Fibroblast of lung (primary cell): Measurements from ENCODE around the gene UBR4. TPM values are rescaled to one million over a fixed set of nuclear protein-coding genes. Genes with fewer than 3 reads are reported as not detected.

Source experiments
- DNase-seq, 2 donors: peaks; one replicate each; pipeline versions ENCODE4 v3.0.0 to v3.0.0-alpha.2; 2010; ENCODE audit warnings: low read depth in 2 of 2
- H2AFZ ChIP-seq: 2 replicates; pipeline ENCODE4 v1.5.1; 2012; ENCODE audit warnings: low read length, control low read depth, inconsistent platforms
- H3K27ac ChIP-seq: 2 replicates; pipeline ENCODE4 v1.5.1; 2011; ENCODE audit warnings: low read length, control low read depth; ENCODE audit not compliant: insufficient read depth
- H3K27me3 ChIP-seq: 2 replicates; pipeline ENCODE4 v1.5.1; 2011; ENCODE audit warnings: mild to moderate bottlenecking, low read length; ENCODE audit not compliant: control insufficient read depth, insufficient read depth
- H3K36me3 ChIP-seq: 2 replicates; pipeline ENCODE4 v1.5.1; 2011; ENCODE audit warnings: low read length; ENCODE audit not compliant: control insufficient read depth, insufficient read depth
- H3K4me1 ChIP-seq: 2 replicates; pipeline ENCODE4 v1.5.1; 2011; ENCODE audit warnings: low read length; ENCODE audit not compliant: control insufficient read depth, insufficient read depth; ENCODE audit errors: extremely low read depth
- H3K4me2 ChIP-seq: 2 replicates; pipeline ENCODE4 v1.5.1; 2011; ENCODE audit warnings: low read length, control low read depth; ENCODE audit not compliant: insufficient read depth; ENCODE audit errors: extremely low read depth
- H3K4me3 ChIP-seq, 4 experiments: fragments of 200-600 bp in 1 of 4; sonication (generic) in 1 of 4; replicated peaks in 1 of 4; 2 replicates each; pipeline ENCODE4 v1.5.1; 2011 to 2016; ENCODE audit warnings: low read length in 4 of 4, low read depth in 3 of 4, mild to moderate bottlenecking in 3 of 4, control low read depth in 2 of 4, inconsistent platforms in 1 of 4, mixed read lengths in 1 of 4; ENCODE audit not compliant: insufficient read depth in 1 of 4; ENCODE audit errors: control extremely low read depth in 1 of 4
- H3K79me2 ChIP-seq: 2 replicates; pipeline ENCODE4 v1.5.1; 2012; ENCODE audit warnings: mild to moderate bottlenecking, low read length, inconsistent platforms; ENCODE audit not compliant: control insufficient read depth, insufficient read depth
- H3K9ac ChIP-seq: 2 replicates; pipeline ENCODE4 v1.5.1; 2011; ENCODE audit warnings: mild to moderate bottlenecking, low read length, control low read depth; ENCODE audit not compliant: insufficient read depth
- H3K9me3 ChIP-seq: 2 replicates; pipeline ENCODE4 v1.5.1; 2012; ENCODE audit warnings: low read depth, low read length; ENCODE audit not compliant: control insufficient read depth, insufficient read depth
- H4K20me1 ChIP-seq: 2 replicates; pipeline ENCODE4 v1.5.1; 2011; ENCODE audit warnings: low read length; ENCODE audit not compliant: control insufficient read depth, insufficient read depth; ENCODE audit errors: extremely low read depth
- EZH2 ChIP-seq: IDR thresholded peaks from 2 replicates; pipeline ENCODE4 v1.5.1; 2012; ENCODE audit warnings: low read length, control low read depth, mild to moderate bottlenecking; ENCODE audit errors: missing control alignments
- polyA plus RNA-seq, 2 donors: library from polyadenylated mRNA; depleted of rRNA in 1 of 2; stranded (reverse) in 1 of 2; unstranded in 1 of 2; fragments of >200 nt; gene quantifications; 2 replicates each; pipeline ENCODE4 v1.2.1, GENCODE V29; 2011 to 2012; ENCODE audit warnings: missing spikeins in 1 of 2
- total RNA-seq: library from RNA; depleted of rRNA; stranded (reverse); fragments of >200 nt; gene quantifications from 2 replicates; pipeline ENCODE4 v1.2.1, GENCODE V29; 2014
- TF ChIP-seq, protein P1 (sequence below), 2 donors: IDR thresholded peaks in 1 of 2; conservative IDR thresholded peaks in 1 of 2; 1 replicate in 1 of 2; 2 replicates in 1 of 2; pipeline ENCODE4 v1.5.1; 2011 to 2012; ENCODE audit warnings: low read length in 2 of 2, control low read depth in 1 of 2, inconsistent platforms in 1 of 2, low read depth in 1 of 2, mild to moderate bottlenecking in 1 of 2

UBR4 gene
- total and polyA plus RNA-seq, 2 donors (not counting 1 experiment from before 2014, with no cell fraction given) = 32.0 to 164 TPM

DNA sequence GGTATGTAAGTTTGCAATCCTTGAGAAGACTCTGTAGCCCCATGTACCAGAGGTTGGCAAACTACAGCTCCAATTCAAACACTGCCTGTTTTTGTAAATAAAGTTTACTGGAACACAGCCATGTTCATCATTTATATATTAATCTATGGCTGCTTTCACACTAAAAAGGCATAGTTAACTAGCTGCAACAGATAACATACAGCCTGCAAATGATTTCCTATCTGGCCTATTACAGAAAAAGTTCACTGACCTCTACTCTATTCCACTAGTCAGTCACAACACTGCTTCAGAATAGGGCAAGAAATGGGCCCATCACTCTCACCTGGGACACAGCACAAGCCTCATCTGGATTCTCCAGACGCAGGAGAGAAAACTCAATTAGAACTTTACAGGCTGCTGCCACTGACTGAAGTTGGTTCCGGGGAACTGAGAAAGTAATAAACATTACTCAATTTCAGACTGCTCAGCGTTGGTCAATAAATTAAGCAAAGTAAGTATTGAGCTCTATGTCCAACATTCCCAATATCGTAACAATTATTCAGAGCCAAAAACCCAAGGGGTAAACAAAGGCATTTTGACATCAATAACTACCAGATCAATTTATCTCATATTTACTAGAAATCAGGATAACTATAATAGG is 10.6 kb downstream of the UBR4 start:
- Histone ChIP-seq H2AFZ (no peak overlapping the region), H3K27ac (no peak overlapping the region), H4K20me1 (peaks cover 3% of the 10 kb centered on the region), H3K4me1 (peaks cover 2% of the 10 kb centered on the region), H3K4me2 (no peak overlapping the region), H3K27me3 (no peaks in the 10 kb centered on the region), H3K79me2 (peaks cover 57% of the 10 kb centered on the region), H3K36me3 (peaks cover 12% of the 10 kb centered on the region), H3K9ac (no peak overlapping the region), H3K4me3 (no peak overlapping the region), H3K9me3 (no peaks in the 10 kb centered on the region)
- no peak for TF ChIP-seq EZH2
- TF ChIP-seq, protein P1, sequence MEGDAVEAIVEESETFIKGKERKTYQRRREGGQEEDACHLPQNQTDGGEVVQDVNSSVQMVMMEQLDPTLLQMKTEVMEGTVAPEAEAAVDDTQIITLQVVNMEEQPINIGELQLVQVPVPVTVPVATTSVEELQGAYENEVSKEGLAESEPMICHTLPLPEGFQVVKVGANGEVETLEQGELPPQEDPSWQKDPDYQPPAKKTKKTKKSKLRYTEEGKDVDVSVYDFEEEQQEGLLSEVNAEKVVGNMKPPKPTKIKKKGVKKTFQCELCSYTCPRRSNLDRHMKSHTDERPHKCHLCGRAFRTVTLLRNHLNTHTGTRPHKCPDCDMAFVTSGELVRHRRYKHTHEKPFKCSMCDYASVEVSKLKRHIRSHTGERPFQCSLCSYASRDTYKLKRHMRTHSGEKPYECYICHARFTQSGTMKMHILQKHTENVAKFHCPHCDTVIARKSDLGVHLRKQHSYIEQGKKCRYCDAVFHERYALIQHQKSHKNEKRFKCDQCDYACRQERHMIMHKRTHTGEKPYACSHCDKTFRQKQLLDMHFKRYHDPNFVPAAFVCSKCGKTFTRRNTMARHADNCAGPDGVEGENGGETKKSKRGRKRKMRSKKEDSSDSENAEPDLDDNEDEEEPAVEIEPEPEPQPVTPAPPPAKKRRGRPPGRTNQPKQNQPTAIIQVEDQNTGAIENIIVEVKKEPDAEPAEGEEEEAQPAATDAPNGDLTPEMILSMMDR (conservative IDR thresholded peaks at IDR 0.05 in 1 of 2, IDR thresholded peaks at IDR 0.05 in 1 of 2; ENCODE audit: low read depth in 1 of 2, low read length in 2 of 2) = no peak
- DNase-seq = no peak

DNA sequence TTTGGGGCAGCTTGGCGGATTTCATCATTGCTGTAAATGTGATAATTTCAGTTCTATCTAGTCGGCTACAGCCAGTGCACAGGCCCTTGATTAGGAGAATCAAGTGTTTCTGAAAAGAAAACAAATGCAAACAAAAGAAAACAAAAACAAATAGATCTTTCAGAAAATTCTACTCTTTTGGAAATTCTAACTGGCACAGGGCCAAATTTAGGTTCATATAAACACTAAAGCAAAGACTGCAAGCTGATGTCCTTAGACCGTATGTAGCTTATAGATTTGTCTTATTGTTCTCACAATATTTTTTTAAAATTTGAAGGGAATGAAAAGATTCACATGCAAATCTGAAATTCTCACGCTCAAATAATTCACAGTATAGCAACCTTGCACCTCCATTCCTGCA is 11.2 kb downstream of the UBR4 start:
- H3K4me2 ChIP-seq = no peak overlapping the region
- no peak overlapping the region for H3K4me3 ChIP-seq
- peaks cover 13% of the 10 kb centered on the region for H3K36me3 ChIP-seq
- peaks cover 53% of the 10 kb centered on the region for H3K79me2 ChIP-seq
- no peak overlapping the region for H2AFZ ChIP-seq
- no peaks in the 10 kb centered on the region for H3K9me3 ChIP-seq
- peaks cover 2% of the 10 kb centered on the region for H3K4me1 ChIP-seq
- H3K27me3 ChIP-seq = no peaks in the 10 kb centered on the region
- peaks cover 3% of the 10 kb centered on the region for H4K20me1 ChIP-seq
- H3K9ac ChIP-seq = no peak overlapping the region
- no peak for DNase-seq
- H3K27ac ChIP-seq = no peak overlapping the region
- TF ChIP-seq EZH2 = no peak
- TF ChIP-seq, protein P1 (conservative IDR thresholded peaks at IDR 0.05 in 1 of 2, IDR thresholded peaks at IDR 0.05 in 1 of 2; ENCODE audit: low read depth in 1 of 2, low read length in 2 of 2) = no peak

DNA sequence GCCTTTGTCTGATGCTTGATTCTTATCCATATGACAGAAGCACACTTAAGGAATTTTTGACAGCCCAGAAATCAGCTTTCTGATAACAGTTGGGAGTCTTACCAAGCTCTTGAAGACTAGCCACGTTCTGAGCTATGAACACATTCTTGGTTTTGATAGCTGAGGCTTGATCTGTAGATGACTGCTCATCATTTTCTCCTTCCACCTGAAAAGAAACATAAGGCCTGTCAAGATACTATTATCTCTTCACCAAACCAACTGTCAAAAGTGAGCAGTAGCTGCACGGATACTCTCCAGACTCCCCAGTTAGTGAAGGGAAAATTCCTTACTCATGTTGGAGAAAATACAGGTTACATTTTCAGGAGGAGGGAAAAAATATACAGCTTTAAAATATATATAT is 12.2 kb downstream of the UBR4 start:
- Histone ChIP-seq H3K27ac (no peak overlapping the region), H3K27me3 (no peaks in the 10 kb centered on the region), H3K4me1 (no peaks in the 10 kb centered on the region), H3K4me2 (no peak overlapping the region), H3K36me3 (peaks cover 18% of the 10 kb centered on the region), H3K79me2 (peaks cover 44% of the 10 kb centered on the region), H4K20me1 (peaks cover under 1% of the 10 kb centered on the region), H3K9me3 (no peaks in the 10 kb centered on the region), H3K4me3 (no peak overlapping the region), H2AFZ (no peak overlapping the region), H3K9ac (no peak overlapping the region)
- TF ChIP-seq EZH2 = no peak
- TF ChIP-seq, protein P1 (conservative IDR thresholded peaks at IDR 0.05 in 1 of 2, IDR thresholded peaks at IDR 0.05 in 1 of 2; ENCODE audit: low read depth in 1 of 2, low read length in 2 of 2) = no peak
- DNase-seq = no peak
